HG03108 (cell line): ENCODE results near the gene MAGEF1.
"Not testable (repeated sequence)": the region's sequence is repeated elsewhere in the genome, so short reads cannot be mapped to it uniquely, and the experiment has no call there.

Source experiments
- ATAC-seq: cut with Tn5 transposase; IDR thresholded peaks from one replicate; pipeline ENCODE4 v1.9.1; 2021; ENCODE audit warnings: moderate library complexity; ENCODE audit not compliant: unreplicated experiment

The MAGEF1 gene

DNA sequence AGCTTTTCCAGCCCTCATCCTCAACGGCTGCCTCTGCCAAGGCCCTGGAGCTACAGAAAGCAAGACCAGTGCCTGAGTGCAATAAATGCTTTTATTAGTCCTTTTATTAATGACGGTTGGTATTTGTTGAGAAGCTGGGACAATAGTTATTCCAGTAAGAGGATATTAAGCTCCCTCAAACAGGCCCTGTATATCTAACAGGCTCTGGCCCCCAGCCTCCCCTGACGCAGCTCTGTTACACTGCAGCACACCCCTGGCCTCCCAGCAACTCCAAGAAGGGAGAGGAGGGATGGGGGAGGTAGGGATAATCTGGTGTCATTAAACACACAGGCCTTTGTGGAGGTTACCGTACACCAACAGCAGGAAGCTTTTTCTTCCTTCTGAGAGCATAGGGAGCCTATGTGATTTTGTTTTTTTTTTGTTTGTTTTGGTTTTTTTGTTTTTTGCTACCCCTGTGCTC, 30.8 kb upstream of the MAGEF1 start:
- no peak for ATAC-seq

DNA sequence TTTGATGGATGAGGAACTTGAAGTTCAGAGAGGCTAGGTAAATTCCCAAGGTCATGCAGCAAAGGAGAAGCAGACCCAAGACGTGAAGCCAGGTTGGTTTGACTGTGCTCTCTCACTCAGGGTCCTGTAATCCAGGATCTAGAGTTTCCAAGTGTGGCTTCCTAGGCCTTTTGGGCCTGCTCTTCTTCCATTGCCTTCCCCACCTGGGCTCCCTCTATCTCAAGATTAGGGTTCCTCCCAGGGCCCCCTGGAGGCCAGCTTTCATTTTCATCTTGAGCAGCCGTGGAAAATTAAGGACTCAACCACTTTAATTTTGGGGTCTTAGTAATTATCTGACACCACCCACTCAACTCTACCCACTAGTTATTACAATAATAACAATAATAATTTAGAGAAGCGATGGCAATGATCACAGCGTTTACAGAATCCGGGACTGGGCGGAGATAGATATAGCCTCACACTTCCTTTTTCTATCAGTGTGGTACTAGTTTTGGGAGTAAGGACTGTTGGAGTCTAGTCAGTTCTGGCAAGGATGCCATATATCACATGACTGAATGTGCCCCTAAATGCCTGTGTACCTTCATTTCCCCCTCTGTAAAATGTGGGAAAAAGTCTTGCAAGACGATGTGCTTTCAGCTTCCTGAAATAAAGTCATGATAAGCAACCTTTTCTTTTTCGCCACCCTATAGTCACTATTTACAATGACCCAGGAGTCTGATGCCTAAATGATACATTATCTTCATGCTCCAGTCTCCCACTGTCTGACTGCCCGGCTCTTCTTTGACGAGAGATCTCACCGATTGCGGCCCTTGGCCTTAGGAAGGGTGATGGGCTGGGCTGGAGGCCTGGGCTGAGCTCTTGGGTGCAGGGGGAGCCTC, 30.2 kb upstream of the MAGEF1 start:
- ATAC-seq, result no peak

DNA sequence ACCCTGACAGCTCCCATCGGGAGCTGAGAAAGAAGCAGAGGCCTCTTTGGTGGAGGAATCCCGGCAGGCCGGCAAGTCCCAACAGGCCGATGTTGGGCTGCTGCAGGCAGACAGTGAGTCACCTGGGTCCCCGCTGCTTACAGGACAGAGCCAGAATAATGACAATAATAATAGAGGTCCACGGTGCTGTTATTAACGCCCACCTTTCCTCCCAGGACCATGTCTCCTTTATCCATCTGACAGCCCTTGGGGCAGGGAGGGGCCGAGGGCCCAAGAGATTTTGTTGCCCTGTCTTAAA, 29.3 kb upstream of the MAGEF1 start:
- no peak for ATAC-seq

DNA sequence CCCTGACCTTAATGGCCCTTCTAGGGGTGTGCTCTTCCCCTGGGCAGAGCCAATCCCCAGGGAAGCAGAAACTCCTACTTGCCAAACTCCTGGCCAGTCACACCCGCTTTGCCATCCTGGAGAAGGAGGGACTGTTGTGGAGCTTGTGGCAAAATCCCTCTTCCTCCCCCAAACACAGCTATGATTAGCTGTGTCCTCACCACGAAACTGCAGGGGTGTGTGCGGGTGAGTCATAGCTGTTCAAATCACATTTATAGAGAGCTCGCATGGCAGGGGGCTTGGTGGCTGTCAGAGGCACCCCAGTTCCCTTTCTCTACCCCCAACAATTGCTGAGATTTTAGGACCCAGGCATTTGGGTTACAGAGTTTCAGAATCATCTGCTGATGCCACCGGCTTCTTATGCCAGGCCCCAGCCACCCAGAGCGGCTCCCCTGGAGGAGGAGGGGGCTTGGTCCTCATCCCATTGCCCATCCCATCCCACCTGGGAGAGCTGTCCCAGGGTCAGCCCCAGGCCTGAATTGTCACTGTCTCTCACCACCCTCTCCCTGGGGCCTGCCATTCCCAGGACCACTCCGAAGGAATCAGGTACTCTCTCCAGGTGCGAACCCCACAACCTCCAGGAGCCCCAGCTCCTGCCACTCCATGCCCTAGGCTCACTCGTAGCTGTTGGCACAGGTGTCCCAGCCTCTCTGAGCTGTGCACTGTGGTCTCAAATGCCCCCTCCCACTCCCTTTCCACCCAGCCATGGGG, 28.8 kb upstream of the MAGEF1 start:
- no peak for ATAC-seq

DNA sequence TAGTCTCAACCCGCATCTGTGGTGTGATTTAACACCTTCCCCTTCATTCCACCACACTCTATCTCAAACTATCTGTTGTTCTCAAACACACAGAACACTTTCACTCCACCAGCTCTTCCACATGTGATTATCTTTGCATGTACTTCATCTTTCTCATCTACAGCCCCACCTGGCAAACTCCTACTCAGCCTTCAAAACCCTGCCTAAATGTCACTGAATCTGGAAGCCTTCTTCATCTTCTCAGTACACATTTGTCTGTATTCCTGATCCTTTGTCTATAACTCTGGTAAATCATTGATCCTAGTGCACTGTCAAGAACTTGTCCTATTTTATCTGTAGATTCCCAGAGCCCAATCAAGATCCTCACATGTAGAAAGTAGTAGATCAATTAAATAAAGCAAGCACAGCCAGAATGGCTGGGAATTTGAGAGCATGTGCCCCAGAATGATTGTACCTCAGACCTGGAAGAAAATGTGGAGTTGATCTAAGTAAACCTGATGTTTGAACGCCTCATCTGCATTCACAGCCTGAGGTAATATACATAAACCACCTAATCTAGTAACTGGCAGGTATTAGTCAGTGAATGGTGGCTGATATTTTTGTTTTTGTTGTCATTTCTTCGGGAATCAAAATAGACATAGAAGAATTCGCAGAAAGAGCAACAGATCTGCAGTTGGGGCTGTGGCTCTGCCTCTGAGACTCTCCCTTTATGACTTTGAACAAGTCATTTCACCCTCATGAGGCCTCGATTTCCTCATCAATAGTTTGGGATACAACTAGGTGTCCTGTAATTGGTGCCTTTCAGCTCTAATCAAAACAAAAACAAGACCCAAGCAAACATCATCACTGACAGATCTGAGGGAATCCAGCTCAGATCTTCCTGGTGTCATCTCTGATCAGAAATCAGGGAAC, 28.0 kb upstream of the MAGEF1 start:
- no peak for ATAC-seq

DNA sequence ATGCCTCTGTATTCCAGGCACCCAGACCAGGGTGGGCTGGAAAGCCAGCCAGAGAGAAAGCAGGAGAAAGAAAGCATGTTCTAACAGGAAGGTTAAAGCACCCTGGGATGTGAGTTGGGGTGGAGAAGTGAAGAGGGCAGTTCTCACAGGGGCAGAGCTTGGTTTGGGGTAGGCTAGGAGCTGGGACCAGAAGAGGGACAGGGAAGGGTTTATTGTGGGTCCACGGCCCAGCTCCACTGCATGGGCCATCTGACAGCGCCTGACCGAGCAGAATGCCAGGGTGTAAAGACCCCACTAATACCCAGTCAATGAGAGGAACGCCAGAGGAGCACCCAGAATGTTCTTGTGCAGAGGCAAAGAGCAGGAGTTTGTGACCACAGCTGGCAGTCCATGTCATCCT, 27.1 kb upstream of the MAGEF1 start:
- ATAC-seq, result no peak

DNA sequence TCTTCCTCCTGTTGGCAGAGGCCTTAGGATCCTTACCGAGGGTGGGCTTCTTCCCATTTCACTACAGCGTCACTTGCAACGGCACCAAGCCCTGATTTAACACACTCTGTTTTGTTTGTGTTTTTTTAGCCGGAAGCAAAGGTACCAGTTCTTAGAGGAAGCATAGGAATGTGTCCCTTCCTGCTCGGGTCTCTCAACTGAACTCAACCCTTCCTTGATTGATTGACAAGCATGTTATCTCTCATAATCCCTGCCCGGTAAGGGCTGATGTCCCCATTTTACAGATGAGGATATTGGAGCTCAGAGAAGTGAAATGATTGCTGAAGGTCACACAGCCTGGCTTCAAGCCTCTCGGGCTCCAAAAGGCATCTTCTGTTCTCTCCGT, 26.6 kb upstream of the MAGEF1 start:
- ATAC-seq, result no peak

DNA sequence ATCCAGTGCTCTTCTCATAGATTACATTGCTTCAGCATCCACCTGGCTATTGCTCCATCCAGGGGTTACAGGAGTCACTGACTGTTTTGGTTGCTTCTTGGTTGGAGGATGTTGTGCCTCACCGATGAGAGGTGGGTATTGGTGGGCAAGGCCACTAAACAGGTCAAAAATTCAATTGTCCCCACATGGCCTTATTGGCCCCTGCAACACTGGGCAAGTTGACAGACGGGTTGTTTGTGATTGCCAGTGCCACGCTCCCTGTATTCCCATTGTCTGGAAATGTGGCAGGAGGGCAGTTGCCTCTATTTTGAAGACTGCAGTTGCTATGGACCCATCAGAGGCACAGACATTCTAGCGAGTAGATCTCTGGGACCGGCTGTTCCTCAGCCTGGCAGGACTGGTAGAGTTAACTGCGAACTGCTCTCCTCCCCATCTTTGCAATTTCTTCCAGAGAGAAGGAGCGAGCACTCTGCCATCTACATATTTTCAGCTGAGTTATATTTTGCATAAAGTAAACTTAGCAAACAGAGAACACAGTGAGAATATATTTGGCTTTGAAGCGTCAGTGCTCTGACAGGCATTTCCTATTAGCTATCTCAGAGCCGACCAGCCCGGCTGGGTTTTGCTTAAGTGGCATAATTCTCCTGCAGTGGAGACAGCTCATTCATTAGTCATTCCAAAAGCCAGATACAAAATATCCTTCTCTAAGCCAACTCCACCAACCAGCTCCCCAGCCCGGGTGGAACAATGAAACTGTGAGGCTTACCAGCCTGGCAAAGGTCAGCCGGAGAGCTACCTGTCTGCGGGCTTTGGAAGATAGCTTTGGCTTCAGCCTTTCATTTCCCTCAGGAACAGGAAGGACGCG, 26.0 kb upstream of the MAGEF1 start:
- ATAC-seq, result no peak

DNA sequence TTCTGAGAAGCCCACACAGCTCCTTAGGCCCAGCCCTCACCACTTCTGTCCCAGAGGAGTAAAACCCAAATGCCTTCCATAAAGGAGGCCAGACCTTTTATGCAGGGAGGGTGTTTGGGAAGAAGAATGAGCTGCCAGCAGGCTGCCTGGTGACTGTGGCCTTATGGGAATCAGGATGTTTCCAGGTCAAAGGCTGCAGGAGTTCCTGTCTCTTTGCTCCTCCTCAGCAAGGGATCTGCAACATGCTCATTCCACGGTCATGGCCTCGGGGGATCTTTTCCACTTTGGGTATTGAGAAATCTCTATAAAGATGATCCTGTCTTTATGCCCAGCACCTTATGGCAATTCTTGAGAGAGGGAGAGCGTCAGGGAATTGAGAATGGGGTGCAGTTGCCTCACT, 25.2 kb upstream of the MAGEF1 start:
- no peak for ATAC-seq

DNA sequence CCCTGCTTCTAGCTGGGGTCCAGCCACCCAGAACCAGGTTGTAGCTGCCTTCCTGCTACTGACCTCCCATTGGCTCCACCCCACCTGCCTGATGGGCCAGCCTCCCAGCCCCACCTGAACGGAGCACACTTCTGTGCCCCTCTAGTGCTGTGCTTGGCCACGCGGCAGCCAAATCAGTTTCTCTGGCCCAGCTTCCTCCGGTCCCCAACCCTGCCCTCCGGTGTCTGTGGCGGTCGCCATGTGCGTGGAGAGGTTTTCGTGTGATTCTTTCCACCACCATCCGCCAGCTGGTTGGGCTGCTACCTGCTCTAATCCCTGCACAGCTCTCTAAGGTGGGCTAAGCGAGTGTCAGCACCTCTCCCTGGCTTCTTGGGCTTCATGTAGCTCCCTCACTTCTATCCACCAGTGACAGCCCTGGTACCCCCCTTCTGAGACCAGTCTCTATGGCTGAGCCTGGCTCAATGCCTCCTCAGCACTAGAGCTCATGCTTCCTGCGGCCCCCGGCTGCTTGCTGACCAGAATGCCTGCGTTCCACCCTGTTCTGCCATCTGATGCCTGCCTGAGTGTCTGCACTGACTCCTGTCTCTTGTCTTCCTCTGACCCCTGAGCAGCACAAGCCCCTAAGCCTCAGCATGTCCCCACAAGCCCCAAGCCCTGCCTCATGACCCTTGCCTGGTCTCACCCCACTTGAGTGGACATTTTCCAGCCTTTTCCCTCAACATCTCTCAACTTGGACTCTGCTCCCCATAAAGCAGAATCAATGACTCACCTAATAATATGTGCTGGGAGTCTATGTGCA, 23.2 kb upstream of the MAGEF1 start:
- no peak for ATAC-seq

DNA sequence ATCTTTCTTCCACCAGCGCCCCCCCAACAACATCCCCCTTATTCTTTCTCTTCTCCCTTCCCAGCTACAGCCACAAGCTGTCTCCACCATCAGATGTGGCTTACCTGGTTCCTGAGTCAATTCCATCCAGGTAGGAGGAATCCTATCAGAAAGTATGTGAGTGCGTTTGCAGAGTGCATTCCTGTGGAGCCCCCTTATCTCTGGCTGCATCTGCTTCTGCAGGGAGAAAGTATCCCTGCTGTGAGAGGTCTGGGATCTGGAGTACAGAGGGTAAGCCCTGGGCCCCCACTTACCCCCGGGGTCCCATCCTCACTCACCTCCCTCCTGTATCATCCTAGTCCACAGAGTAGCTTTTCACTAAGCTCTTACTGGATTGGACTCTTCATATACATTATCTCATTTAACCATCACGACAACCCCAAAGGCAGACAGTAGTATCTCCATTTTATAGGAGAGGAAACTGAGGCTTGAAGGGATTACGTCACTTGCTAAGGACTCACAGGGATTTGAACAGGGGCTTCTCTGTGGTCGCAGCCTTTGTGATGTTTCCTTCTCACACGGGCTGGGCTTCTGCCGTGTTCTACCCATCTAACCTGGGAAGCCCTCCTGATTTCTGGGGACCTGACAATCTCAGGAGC, 22.2 kb upstream of the MAGEF1 start:
- ATAC-seq, result no peak

DNA sequence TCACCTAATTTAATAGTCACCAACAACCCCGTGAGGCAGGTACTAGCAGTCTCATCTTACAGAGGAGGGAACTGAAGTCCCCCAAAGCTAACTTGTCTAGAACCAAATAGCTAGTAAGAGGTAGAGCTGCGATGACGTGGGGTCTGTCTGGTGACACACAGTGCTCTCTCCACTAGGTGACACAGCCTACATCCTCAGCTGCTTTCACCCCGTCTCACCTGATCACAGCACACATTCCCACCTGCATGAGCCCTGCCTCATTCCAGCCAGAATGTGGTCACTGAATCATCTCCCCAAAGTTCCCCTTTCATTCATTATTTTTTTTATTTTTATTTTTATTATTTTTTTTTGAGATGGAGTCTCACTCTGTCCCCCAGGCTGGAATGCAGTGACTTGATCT, 21.3 kb upstream of the MAGEF1 start:
- no peak for ATAC-seq

DNA sequence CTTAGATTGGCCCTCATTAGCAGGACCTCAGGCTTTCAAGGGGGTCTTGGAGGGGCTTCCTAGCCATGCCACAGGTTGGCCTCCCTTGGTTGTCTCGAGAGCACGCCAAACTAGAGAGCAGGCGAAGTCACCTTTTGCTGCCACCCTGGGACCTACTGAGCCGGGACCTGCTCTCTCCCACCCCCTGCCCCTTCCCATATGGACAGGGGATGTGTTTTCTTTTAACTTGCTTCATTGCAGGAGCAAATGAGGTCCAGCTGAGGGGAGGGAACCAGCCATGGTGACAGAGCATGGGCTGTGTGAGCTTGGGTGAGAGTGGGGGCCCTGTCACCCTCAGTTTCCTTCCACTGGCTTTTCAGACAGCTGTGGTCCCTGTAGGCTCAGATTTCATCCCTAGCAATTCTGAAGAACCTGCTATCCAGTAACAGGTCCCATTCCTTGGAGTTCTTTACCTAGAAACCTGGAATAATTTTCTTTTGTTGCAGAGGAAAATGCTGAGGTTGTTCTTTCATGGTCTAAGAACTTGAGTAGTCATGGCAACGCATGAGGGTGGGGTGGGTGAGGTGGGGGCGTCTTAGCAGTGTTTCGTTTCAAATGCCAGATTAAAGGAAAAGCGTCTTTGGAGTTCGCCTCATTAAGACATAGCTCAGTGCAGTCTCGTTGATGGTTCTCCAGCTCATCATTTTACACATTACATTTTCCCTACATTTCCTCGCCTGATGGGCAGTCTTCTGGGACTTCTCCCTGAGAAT, 20.1 kb upstream of the MAGEF1 start:
- no peak for ATAC-seq

DNA sequence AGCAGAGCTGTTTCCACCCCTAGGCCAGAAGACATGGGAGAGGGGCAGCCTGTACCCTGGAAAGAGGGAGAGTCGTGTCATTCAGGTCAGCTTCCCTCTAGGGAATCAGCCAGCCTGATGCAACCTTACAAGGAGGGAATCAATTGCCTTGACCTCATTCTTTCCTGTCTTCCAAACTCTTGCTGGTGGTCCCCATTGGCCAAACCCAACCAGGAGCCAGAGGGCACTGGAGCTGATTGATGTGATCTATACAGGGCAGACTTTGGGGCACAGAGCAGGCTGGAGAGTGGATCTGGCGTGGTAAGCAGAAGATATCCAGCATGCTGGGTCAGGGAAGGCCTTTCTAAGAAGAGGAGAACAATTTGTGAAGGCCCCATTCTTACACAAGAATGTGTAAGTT, 19.1 kb upstream of the MAGEF1 start:
- ATAC-seq, result no peak

DNA sequence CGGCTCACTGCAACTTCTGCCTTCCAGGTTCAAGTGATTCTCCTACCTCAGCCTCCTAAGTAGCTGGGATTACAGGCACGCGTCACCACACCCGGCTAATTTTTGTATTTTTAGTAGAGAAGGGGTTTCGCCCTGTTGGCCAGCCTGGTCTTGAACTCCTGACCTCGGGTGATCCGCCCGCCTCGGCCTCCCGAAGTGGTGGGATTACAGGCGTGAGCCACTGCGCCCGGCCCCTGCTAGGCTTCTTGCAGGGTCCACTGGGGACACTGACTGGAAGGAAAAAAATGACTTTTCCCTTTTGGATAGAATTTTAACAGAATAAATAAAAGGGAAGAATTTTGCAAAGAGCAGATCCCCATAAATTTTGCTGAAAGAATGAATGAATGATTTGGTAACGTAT, 17.3 kb upstream of the MAGEF1 start:
- ATAC-seq, result not testable (repeated sequence)

DNA sequence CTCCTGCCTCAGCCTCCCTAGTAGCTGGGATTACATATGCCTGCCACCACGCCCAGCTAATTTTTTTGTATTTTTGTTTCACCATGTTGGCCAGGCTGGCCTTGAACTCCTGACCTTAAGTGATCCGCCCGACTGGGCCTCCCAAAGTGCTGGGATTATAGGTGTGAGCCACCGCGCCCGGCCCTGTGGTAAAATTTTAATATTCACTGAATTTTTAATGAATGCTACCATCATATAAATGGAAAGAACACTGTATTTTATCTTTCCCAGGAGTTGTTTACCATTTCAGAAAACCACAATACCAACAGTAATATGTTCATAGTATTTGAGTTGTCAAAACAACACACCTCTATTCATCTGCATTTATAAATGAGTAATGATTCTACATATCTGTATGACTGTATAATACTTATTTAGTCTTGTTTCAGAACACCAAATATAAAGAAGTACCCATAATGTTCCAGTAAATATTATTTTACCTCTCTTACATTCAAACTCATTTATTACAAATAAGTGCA, 16.2 kb upstream of the MAGEF1 start:
- ATAC-seq, result no peak

DNA sequence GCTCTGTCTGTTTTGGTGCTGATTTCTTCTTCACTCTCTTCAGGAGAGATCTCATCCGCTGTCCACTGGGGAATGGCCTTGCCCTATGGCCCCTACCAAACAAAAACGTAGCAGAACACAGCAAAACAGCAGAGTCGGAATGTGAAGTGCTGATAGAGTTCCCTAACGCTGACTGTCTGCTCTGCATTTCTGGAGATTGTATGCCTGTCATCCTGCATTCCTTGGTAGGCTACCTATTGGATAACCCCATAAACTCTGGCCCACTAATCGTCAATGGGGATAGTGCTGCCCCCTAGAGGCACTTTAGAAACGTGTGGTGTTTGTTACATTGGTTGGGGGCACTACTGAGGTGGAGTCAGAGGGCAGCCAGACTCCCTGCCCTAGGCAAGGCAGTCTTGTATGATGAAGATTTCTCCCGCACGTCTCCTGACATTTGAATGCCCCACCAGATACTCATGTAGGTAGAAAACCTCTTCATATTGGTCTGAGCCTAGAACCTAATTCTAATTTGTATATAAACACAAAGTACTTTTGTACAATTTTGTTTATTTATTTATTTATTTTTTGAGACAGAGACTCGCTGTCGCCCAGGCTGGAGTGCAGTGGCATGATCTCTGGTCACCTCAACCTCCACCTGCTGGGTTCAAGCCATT, 15.6 kb upstream of the MAGEF1 start:
- ATAC-seq, result no peak

DNA sequence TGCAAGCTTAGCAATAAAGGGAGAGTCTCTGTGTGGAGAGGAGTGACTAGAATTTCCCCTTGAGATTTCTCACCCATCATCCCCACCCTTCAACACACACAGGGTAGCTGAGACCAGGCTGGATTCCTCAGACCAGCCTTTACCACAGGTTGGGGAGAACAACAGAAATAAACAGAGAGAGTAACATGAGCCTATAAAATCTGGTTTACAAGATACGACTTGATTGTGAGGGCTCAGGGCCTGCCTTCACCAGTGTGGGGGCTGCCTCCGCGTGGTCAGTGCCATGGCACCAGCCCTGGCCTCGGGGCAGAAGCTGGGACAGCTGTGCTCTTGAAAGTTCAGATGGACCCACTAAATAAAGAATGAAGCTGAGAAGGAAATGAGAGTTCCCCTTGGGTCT, 14.6 kb upstream of the MAGEF1 start:
- no peak for ATAC-seq
